NT2/D1 (cell line): Measurements from ENCODE around the gene ST8SIA6.

ENCODE experiments used
- DNase-seq: peaks from one replicate; pipeline ENCODE4 v3.0.0-alpha.2; 2011; ENCODE audit warnings: low read depth, low spot score
- H3K27me3 ChIP-seq: 2 replicates; pipeline ENCODE4 v1.6.0; 2011; ENCODE audit warnings: mild to moderate bottlenecking; ENCODE audit not compliant: insufficient read length, insufficient read depth
- H3K36me3 ChIP-seq: 2 replicates; pipeline ENCODE4 v1.6.1; 2011; ENCODE audit warnings: mild to moderate bottlenecking, low read length, mixed read lengths; ENCODE audit not compliant: insufficient read depth, insufficient read length
- H3K4me1 ChIP-seq: 2 replicates; pipeline ENCODE4 v1.5.1; 2011; ENCODE audit not compliant: insufficient read depth, insufficient read length
- H3K4me3 ChIP-seq: 2 replicates; pipeline ENCODE4 v1.5.1; 2011; ENCODE audit warnings: low read depth; ENCODE audit not compliant: insufficient read length
- H3K9ac ChIP-seq: 2 replicates; pipeline ENCODE4 v1.6.0; 2011; ENCODE audit warnings: low read depth; ENCODE audit not compliant: insufficient read length
- H3K9me3 ChIP-seq: 2 replicates; pipeline ENCODE4 v1.5.1; 2011; ENCODE audit warnings: mild to moderate bottlenecking, low read length; ENCODE audit not compliant: insufficient read depth
- SUZ12 ChIP-seq: IDR thresholded peaks from 2 replicates; pipeline ENCODE4 v1.6.1; 2011; ENCODE audit not compliant: insufficient read length, insufficient read depth; ENCODE audit errors: extremely low read depth
- YY1 ChIP-seq: IDR thresholded peaks from 2 replicates; pipeline ENCODE4 v1.6.1; 2011; ENCODE audit not compliant: insufficient read length, insufficient read depth
- ZNF274 ChIP-seq: IDR thresholded peaks from 2 replicates; pipeline ENCODE4 v1.6.1; 2011; ENCODE audit warnings: mild to moderate bottlenecking, low read depth, low read length

Gene ST8SIA6

GRCh38 chr10:17358461-17358860 lies 95.9 kb downstream of the ST8SIA6 start:
- Histone ChIP-seq H3K4me3 (no peak overlapping the region), H3K27me3 (no peaks in the 10 kb centered on the region), H3K9me3 (no peaks in the 10 kb centered on the region), H3K4me1 (no peaks in the 10 kb centered on the region), H3K36me3 (no peaks in the 10 kb centered on the region), H3K9ac (no peak overlapping the region)
- DNase-seq: no peak
- TF ChIP-seq ZNF274 (no peak), SUZ12 (no peak), YY1 (no peak)

- H3K9ac ChIP-seq: no peak overlapping the region
- no peaks in the 10 kb centered on the region for H3K27me3 ChIP-seq
- H3K36me3 ChIP-seq: no peaks in the 10 kb centered on the region
- no peak for TF ChIP-seq SUZ12
- no peak for TF ChIP-seq ZNF274
- TF ChIP-seq YY1: no peak
- H3K4me3 ChIP-seq: no peak overlapping the region
- no peaks in the 10 kb centered on the region for H3K4me1 ChIP-seq
- H3K9me3 ChIP-seq: no peaks in the 10 kb centered on the region
- no peak for DNase-seq
Measured at GRCh38 chr10:17357781-17358180, 96.6 kb downstream of the ST8SIA6 start.

- Histone ChIP-seq H3K4me1 (no peaks in the 10 kb centered on the region), H3K9me3 (no peaks in the 10 kb centered on the region), H3K9ac (no peak overlapping the region), H3K27me3 (no peaks in the 10 kb centered on the region), H3K36me3 (no peaks in the 10 kb centered on the region), H3K4me3 (no peak overlapping the region)
- TF ChIP-seq YY1: no peak
- no peak for TF ChIP-seq SUZ12
- TF ChIP-seq ZNF274: no peak
- no peak for DNase-seq
Measured at GRCh38 chr10:17356820-17357219, 97.6 kb downstream of the ST8SIA6 start.

GRCh38 chr10:17354781-17355180 lies 99.6 kb downstream of the ST8SIA6 start:
- no peak for DNase-seq

GRCh38 chr10:17353568-17354300 lies 100.7 kb downstream of the ST8SIA6 start:
- DNase-seq: no peak
- TF ChIP-seq ZNF274 (no peak), YY1 (no peak), SUZ12 (no peak)
- H3K4me3 ChIP-seq: no peak overlapping the region

More at GRCh38 chr10:17354781-17355180, 99.6 kb downstream of the ST8SIA6 start:
- Histone ChIP-seq H3K4me3 (no peak overlapping the region), H3K36me3 (no peaks in the 10 kb centered on the region), H3K27me3 (no peaks in the 10 kb centered on the region), H3K4me1 (no peaks in the 10 kb centered on the region), H3K9me3 (no peaks in the 10 kb centered on the region), H3K9ac (no peak overlapping the region)
- TF ChIP-seq SUZ12: no peak
- TF ChIP-seq ZNF274: no peak

GRCh38 chr10:17352583-17352982 lies 101.8 kb downstream of the ST8SIA6 start:
- no peak overlapping the region for H3K9ac ChIP-seq
- no peak for DNase-seq
- no peaks in the 10 kb centered on the region for H3K4me1 ChIP-seq
- no peaks in the 10 kb centered on the region for H3K9me3 ChIP-seq
- no peak overlapping the region for H3K4me3 ChIP-seq
- H3K36me3 ChIP-seq: no peaks in the 10 kb centered on the region
- no peaks in the 10 kb centered on the region for H3K27me3 ChIP-seq
- TF ChIP-seq ZNF274 (no peak), SUZ12 (no peak), YY1 (no peak)

More at GRCh38 chr10:17353568-17354300, 100.7 kb downstream of the ST8SIA6 start:
- Histone ChIP-seq H3K9me3 (no peaks in the 10 kb centered on the region), H3K4me1 (no peaks in the 10 kb centered on the region), H3K9ac (no peak overlapping the region), H3K36me3 (no peaks in the 10 kb centered on the region), H3K27me3 (no peaks in the 10 kb centered on the region)

GRCh38 chr10:17351506-17351905 lies 102.9 kb downstream of the ST8SIA6 start:
- no peaks in the 10 kb centered on the region for H3K27me3 ChIP-seq
- no peak overlapping the region for H3K9ac ChIP-seq
- H3K4me1 ChIP-seq: no peaks in the 10 kb centered on the region

More at GRCh38 chr10:17351506-17351905, 102.9 kb downstream of the ST8SIA6 start:
- no peaks in the 10 kb centered on the region for H3K36me3 ChIP-seq
- H3K9me3 ChIP-seq: no peaks in the 10 kb centered on the region
- TF ChIP-seq YY1 (no peak), ZNF274 (no peak), SUZ12 (no peak)
- no peak overlapping the region for H3K4me3 ChIP-seq
- no peak for DNase-seq
